Spleen (tissue), 7 donors: ENCODE data around the gene HSPA1B.

Source experiments
- CTCF ChIP-seq, 11 experiments: fragments of 200-600 bp in 7 of 11; fragments of 450-650 bp in 4 of 11; sonication (generic) in 4 of 11; IDR thresholded peaks in 8 of 11; conservative IDR thresholded peaks in 3 of 11; 1 replicate in 7 of 11; 2 replicates in 4 of 11; pipeline versions ENCODE4 v1.4.0 to v1.8.0; 2016 to 2021; ENCODE audit warnings: antibody characterized with exemption in 11 of 11, inconsistent platforms in 4 of 11, mild to moderate bottlenecking in 1 of 11
- POLR2A ChIP-seq, 3 donors: fragments of 450-650 bp; IDR thresholded peaks; one replicate each; pipeline ENCODE4 v1.5.1; 2017; ENCODE audit warnings: antibody characterized with exemption in 3 of 3, mild to moderate bottlenecking in 1 of 3
- donor health status: DM: no; HTN: no; CAD: no; lungs with moderate emphysema.
- donor health status: DM: no; HTN: no; CAD: no.
- donor health status: DM: no; HTN: no; CAD: no.

GRCh38 chr6:31874084-31874670 is 46.6 kb downstream of the HSPA1B start:
- TF ChIP-seq POLR2A (IDR thresholded peaks at IDR 0.05), result no peak
- TF ChIP-seq CTCF (IDR thresholded peaks at IDR 0.05 in 8 of 11, conservative IDR thresholded peaks at IDR 0.05 in 3 of 11), result no peak
